Measurements from ENCODE around the gene LSM10.
A peak's percentile ranks its signal among the peaks of the same experiment; 100 is the strongest.

The LSM10 gene

GRCh38 chr1:36406440-36406839 lies 8.7 kb upstream of the LSM10 start:
- DNase-seq, result no peak

GRCh38 chr1:36402504-36402890 lies 4.8 kb upstream of the LSM10 start:
- DNase-seq, result no peak

- no peak for DNase-seq
Measured at GRCh38 chr1:36401602-36402503, 4.1 kb upstream of the LSM10 start.

GRCh38 chr1:36400825-36401601 lies 3.3 kb upstream of the LSM10 start:
- DNase-seq, result peak; percentile 92 to 96 (median 95)

- DNase-seq, result no peak
Measured at GRCh38 chr1:36400514-36400824, 2.8 kb upstream of the LSM10 start.

GRCh38 chr1:36398370-36398977 lies 766 bp upstream of the LSM10 start:
- no peak for DNase-seq

GRCh38 chr1:36397083-36397377 lies 678 bp downstream of the LSM10 start:
- no peak for DNase-seq

GRCh38 chr1:36396359-36396758 lies 1.3 kb downstream of the LSM10 start:
- DNase-seq, result no peak

GRCh38 chr1:36393686-36394085 lies 4.0 kb downstream of the LSM10 start:
- no peak for DNase-seq

GRCh38 chr1:36392836-36393235 lies 4.9 kb downstream of the LSM10 start:
- no peak for DNase-seq

GRCh38 chr1:36391271-36391670 lies 6.4 kb downstream of the LSM10 start:
- no peak for DNase-seq

GRCh38 chr1:36390411-36390810 lies 7.3 kb downstream of the LSM10 start:
- no peak for DNase-seq

GRCh38 chr1:36389999-36390398 lies 7.7 kb downstream of the LSM10 start:
- DNase-seq, result peak; percentile 36 to 76 (median 54)

GRCh38 chr1:36389261-36389660 lies 8.4 kb downstream of the LSM10 start:
- DNase-seq, result no peak

- peak; percentile 65 to 77 (median 72) for DNase-seq
Measured at GRCh38 chr1:36387141-36387949, 10.4 kb downstream of the LSM10 start.

- peak; percentile 97 to 100 (median 98) for DNase-seq
Measured at GRCh38 chr1:36386265-36387140, 11.2 kb downstream of the LSM10 start.

- DNase-seq, result peak; percentile 98 to 99 (median 99)
Measured at GRCh38 chr1:36385410-36386264, 12.1 kb downstream of the LSM10 start, which contains the start of gene STK40. TSS of gene STK40 (minus strand) at chr1:36385924. CDS start at chr1:36361332, 24,592 bp downstream.

GRCh38 chr1:36384542-36385409 lies 12.9 kb downstream of the LSM10 start:
- DNase-seq, result peak; percentile 43 to 58 (median 46)

- DNase-seq, result no peak
Measured at GRCh38 chr1:36383240-36383639, 14.5 kb downstream of the LSM10 start.

GRCh38 chr1:36382669-36383068 lies 15.0 kb downstream of the LSM10 start:
- DNase-seq, result no peak
